ENCODE data around the gene AOPEP. TPM values are rescaled to one million over a fixed set of nuclear protein-coding genes. Genes with fewer than 3 reads are reported as not detected.

Gene AOPEP
- polyA plus RNA-seq, 2 of the 4 experiments (the other 2 are of a cell fraction), result 226 to 266 TPM

- TF ChIP-seq BHLHE40 (IDR thresholded peaks at IDR 0.05; ENCODE audit: low read depth, low read length) (no peak), TFCP2L1 (CRISPR knock-in tag; IDR thresholded peaks at IDR 0.05) (no peak), MAFK (IDR thresholded peaks at IDR 0.05; ENCODE audit: partially characterized antibody) (no peak), EHMT2 (IDR thresholded peaks at IDR 0.05; ENCODE audit: low read depth) (no peak)
- TF ChIP-seq, protein P1, sequence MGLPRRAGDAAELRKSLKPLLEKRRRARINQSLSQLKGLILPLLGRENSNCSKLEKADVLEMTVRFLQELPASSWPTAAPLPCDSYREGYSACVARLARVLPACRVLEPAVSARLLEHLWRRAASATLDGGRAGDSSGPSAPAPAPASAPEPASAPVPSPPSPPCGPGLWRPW (IDR thresholded peaks at IDR 0.05), result no peak
Measured at GRCh38 chr9:94746541-94747370, 20.3 kb downstream of the AOPEP start (continued).

DNA sequence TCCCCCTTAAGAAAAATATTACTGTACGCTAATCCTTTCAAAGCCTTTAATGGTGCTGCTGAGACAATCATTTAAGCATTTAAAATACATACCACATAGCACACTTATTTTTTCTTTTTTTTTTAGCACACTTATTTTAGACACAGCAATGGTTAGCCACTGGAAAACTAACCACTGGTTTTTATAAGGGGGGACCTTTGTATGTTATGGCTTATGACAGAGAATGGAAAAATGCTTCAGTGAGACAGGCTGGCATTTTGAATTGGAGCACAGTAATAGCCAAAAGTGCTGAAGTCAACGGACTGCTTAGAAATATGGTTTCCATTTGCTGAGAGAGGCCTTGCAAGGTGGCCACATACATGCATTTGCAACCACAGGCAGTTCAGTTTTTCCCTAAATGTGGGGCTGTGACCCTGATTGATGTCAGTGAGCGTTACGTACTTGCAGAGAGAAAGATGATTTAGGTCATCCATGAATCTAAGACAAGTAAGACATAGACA, 28.5 kb downstream of the AOPEP start:
- CTCF ChIA-PET, result interaction anchor here (1.1 to 1.5 kb wide), 3 partner anchors 73 to 298 kb away, joined by 3 to 4 read pairs (median 3); no protein-coding TSS in a partner anchor
- DNase-seq (ENCODE audit: low read depth in 1 of 2, low spot score in 1 of 2), result no peak
- H3K27ac ChIP-seq, result no peak overlapping the region
- TF ChIP-seq KDM5A (IDR thresholded peaks at IDR 0.05) (no peak), CHD4 (IDR thresholded peaks at IDR 0.05; ENCODE audit: borderline replicate concordance) (no peak), RNF2 (IDR thresholded peaks at IDR 0.05; ENCODE audit: borderline replicate concordance, low read depth) (no peak), RCOR1 (IDR thresholded peaks at IDR 0.05; ENCODE audit: low read depth, low read length) (no peak), SREBF2 (IDR thresholded peaks at IDR 0.05) (no peak), CEBPB (IDR thresholded peaks at IDR 0.05) (no peak), CHD2 (IDR thresholded peaks at IDR 0.05; ENCODE audit: low read length, partially characterized antibody) (no peak)
- TF ChIP-seq, protein P2, sequence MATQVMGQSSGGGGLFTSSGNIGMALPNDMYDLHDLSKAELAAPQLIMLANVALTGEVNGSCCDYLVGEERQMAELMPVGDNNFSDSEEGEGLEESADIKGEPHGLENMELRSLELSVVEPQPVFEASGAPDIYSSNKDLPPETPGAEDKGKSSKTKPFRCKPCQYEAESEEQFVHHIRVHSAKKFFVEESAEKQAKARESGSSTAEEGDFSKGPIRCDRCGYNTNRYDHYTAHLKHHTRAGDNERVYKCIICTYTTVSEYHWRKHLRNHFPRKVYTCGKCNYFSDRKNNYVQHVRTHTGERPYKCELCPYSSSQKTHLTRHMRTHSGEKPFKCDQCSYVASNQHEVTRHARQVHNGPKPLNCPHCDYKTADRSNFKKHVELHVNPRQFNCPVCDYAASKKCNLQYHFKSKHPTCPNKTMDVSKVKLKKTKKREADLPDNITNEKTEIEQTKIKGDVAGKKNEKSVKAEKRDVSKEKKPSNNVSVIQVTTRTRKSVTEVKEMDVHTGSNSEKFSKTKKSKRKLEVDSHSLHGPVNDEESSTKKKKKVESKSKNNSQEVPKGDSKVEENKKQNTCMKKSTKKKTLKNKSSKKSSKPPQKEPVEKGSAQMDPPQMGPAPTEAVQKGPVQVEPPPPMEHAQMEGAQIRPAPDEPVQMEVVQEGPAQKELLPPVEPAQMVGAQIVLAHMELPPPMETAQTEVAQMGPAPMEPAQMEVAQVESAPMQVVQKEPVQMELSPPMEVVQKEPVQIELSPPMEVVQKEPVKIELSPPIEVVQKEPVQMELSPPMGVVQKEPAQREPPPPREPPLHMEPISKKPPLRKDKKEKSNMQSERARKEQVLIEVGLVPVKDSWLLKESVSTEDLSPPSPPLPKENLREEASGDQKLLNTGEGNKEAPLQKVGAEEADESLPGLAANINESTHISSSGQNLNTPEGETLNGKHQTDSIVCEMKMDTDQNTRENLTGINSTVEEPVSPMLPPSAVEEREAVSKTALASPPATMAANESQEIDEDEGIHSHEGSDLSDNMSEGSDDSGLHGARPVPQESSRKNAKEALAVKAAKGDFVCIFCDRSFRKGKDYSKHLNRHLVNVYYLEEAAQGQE (IDR thresholded peaks at IDR 0.05), result no peak
- POLR2A ChIA-PET, result no interaction called here
- WGBS (ENCODE audit: missing lambda C conversion rate), result 84% methylated on average over 4 of the region's 4 CpGs
- H3K4me3 ChIP-seq, result no peak overlapping the region
- H3K4me1 ChIP-seq, result peaks cover 11% of the 10 kb centered on the region
- no peak for ATAC-seq
- peaks cover under 1% of the 10 kb centered on the region; the same call in 2 of the 3 replicates for H3K9me3 ChIP-seq
- no peak for FAIRE-seq
- no peak overlapping the region for H3K4me2 ChIP-seq

DNA sequence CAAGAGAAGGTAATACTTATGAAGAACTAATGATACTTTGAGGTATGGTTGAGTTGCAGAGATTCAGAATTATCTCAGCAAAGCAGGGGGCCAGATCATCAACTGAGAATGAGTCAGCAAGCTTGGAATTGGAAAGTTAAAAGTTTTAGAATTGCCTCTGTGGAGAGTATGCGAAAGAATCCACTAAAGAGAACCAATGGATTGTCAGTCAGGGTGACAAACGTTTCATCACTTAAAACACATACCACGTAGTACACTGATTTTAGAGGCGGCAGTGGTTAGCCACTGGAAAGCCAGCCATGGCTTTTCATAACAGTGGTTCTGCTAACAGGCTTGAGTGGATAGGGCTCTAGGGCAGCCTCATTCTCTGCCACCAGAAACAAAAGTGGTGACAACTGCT, 30.7 kb downstream of the AOPEP start:
- ATAC-seq (peak in 1 of 2 experiments; percentile 31; a peak in 1 of 6 replicates), DNase-seq (ENCODE audit: low read depth in 1 of 2, low spot score in 1 of 2) (no peak), FAIRE-seq (no peak)
- Histone ChIP-seq H3K4me3 (no peak overlapping the region), H3K4me2 (no peak overlapping the region; the same call in 2 of the 3 replicates), H3K9me3 (no peaks in the 10 kb centered on the region), H3K27ac (peak overlapping the region in 1 of 2 experiments; percentile 16; a peak in 3 of 6 replicates), H3K4me1 (peaks cover 11% of the 10 kb centered on the region)
- TF ChIP-seq ZSCAN20 (CRISPR knock-in tag; IDR thresholded peaks at IDR 0.05), result no peak
- no peak for TF ChIP-seq RAD21 (conservative IDR thresholded peaks at IDR 0.05 in 1 of 2, IDR thresholded peaks at IDR 0.05 in 1 of 2)
- no peak for TF ChIP-seq HOXB5 (CRISPR knock-in tag; IDR thresholded peaks at IDR 0.05)
- TF ChIP-seq, protein P3, sequence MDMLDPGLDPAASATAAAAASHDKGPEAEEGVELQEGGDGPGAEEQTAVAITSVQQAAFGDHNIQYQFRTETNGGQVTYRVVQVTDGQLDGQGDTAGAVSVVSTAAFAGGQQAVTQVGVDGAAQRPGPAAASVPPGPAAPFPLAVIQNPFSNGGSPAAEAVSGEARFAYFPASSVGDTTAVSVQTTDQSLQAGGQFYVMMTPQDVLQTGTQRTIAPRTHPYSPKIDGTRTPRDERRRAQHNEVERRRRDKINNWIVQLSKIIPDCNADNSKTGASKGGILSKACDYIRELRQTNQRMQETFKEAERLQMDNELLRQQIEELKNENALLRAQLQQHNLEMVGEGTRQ (IDR thresholded peaks at IDR 0.05), result no peak
- no peak for TF ChIP-seq TP53 (CRISPR knock-in tag; IDR thresholded peaks at IDR 0.05)
- no peak for TF ChIP-seq NPAS2 (CRISPR knock-in tag; IDR thresholded peaks at IDR 0.05; ENCODE audit: borderline replicate concordance)
- TF ChIP-seq CBX8 (IDR thresholded peaks at IDR 0.05), result no peak
- TF ChIP-seq CBX2 (IDR thresholded peaks at IDR 0.05; ENCODE audit: borderline replicate concordance, low read depth), result no peak
- TF ChIP-seq, protein P2 (IDR thresholded peaks at IDR 0.05), result no peak
- no peak for TF ChIP-seq SREBF2 (IDR thresholded peaks at IDR 0.05)
- CTCF ChIA-PET, result interaction anchor here (0.9 to 1.8 kb wide), 5 partner anchors 10 to 75 kb away, joined by 3 to 6 read pairs (median 3); no protein-coding TSS in a partner anchor
- POLR2A ChIA-PET, result interaction anchor here (1.0 kb wide), 1 partner anchor 31 kb away, joined by 4 read pairs; the partner anchor contains the start of gene AOPEP
- WGBS (ENCODE audit: missing lambda C conversion rate), result 77% methylated on average over 4 of the region's 4 CpGs
